AG04449 (cell line): Measurements from ENCODE around the gene NOL4L.

ENCODE experiments used
- CTCF ChIA-PET: fragments of 350-600 bp; formaldehyde crosslinking; extraction: SDS; loops from one replicate; lab custom pipeline; 2021; ENCODE audit warnings: antibody characterized with exemption; lab: Yijun Ruan, JAX
- POLR2A ChIA-PET: fragments of 400-600, 350-600 bp; formaldehyde crosslinking; extraction: SDS; loops from one replicate; lab custom pipeline; 2020; ENCODE audit warnings: antibody characterized with exemption, inconsistent platforms; lab: Yijun Ruan, JAX
- DNase-seq: peaks from one replicate; pipeline ENCODE4 v3.0.0-alpha.2; 2010; ENCODE audit warnings: low read depth, low spot score
- H3K4me3 ChIP-seq: 2 replicates; pipeline ENCODE4 v1.5.1; 2011; ENCODE audit warnings: low read depth, mild to moderate bottlenecking, control low read depth, low read length
- TF ChIP-seq, protein P1 (sequence below): IDR thresholded peaks from one replicate; pipeline ENCODE4 v1.5.1; 2011; ENCODE audit warnings: mild to moderate bottlenecking, moderate library complexity, low read length, control low read depth, inconsistent platforms; ENCODE audit not compliant: insufficient read depth; ENCODE audit errors: missing control alignments

NOL4L gene

DNA sequence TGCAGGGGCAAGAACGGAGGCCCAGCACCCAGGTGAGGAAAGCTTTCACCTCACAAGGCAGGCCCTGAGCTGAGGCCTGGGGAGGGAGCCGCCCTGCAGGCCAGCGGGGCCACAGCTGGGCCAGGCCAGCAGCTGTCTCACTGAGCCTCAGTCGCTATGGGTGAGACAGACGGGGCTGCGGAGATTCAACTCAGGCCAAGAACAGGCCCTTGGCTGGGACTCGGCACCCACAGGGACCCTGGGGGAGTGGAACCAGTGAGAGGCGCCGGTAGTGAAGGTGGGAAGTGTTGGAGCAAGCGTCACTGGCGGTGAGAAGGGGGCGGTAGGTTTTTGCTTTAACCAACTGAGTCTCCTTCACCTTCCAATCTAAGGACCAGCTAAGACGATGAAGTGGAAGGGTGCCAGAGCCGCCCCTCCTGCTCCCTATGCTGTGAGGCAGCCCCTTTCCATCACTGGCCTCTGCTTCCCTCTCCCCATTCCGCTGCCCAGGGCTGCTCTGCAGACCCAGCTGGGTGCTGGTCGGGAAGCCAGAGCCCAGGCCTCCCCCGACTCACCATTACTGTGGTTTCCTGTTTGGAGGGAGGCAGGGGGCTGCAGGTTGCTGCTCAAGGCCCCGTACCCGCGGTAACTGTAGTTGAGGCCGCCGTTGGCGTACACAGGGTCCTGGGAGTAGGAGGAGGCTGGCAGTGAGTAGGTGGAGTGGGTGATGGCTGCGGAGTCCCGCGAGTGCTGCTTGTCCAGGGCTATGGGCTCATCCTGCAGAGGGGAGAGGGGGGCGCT, 133.3 kb downstream of the NOL4L start:
- DNase-seq: no peak
- ChIA-PET CTCF (no interaction called here), POLR2A (no interaction called here)
- no peak overlapping the region for H3K4me3 ChIP-seq
- TF ChIP-seq, protein P1, sequence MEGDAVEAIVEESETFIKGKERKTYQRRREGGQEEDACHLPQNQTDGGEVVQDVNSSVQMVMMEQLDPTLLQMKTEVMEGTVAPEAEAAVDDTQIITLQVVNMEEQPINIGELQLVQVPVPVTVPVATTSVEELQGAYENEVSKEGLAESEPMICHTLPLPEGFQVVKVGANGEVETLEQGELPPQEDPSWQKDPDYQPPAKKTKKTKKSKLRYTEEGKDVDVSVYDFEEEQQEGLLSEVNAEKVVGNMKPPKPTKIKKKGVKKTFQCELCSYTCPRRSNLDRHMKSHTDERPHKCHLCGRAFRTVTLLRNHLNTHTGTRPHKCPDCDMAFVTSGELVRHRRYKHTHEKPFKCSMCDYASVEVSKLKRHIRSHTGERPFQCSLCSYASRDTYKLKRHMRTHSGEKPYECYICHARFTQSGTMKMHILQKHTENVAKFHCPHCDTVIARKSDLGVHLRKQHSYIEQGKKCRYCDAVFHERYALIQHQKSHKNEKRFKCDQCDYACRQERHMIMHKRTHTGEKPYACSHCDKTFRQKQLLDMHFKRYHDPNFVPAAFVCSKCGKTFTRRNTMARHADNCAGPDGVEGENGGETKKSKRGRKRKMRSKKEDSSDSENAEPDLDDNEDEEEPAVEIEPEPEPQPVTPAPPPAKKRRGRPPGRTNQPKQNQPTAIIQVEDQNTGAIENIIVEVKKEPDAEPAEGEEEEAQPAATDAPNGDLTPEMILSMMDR: no peak

DNA sequence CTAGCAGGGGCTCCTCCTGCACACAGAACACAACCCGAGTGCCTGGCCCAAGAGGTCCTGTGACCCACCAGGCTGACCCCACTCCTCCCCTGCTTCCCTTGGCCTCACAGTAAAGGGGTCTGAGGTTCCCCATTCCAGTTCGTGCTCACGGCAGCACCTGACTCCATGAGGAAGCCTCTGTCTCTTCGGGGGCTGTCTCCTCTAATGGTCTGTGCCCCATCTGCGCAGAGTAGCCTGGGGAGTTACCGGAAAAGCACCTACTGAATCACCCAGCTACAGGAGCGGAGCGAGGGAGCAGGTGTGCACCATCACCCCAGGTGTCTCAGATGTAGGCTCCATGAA, 133.8 kb downstream of the NOL4L start:
- CTCF ChIA-PET: no interaction called here
- no peak for DNase-seq
- no peak overlapping the region for H3K4me3 ChIP-seq
- TF ChIP-seq, protein P1: no peak
- POLR2A ChIA-PET: no interaction called here

DNA sequence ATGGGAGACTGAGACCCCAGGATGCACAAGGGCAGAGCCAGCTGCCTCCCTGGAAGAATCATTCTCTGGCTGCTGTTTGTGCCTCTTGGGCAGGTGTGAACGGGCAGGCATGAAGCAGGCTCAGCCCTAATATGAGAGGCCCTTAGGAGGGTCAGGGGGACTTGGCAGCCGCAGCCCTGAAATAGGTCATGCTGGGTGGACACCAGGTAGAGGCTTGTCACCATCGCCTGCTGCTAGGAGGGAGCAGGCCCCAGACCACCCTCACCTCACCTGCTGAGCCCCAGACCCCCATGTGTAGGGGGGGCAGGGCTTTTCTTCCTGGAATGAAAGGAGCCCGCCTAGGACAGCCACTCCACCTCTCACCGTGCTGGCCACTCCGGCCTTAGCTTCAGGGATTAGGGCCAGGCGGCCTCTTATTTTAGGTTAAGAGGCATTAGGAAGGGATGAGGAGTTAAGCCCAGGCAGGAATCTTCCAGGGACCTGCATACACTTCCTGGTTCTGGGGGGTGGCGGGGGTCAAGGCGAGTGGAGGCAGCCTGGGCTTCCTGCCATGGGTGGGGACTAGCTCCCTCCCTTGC, 134.6 kb downstream of the NOL4L start:
- DNase-seq: no peak
- TF ChIP-seq, protein P1: no peak
- H3K4me3 ChIP-seq: no peak overlapping the region
- ChIA-PET POLR2A (no interaction called here), CTCF (no interaction called here)

DNA sequence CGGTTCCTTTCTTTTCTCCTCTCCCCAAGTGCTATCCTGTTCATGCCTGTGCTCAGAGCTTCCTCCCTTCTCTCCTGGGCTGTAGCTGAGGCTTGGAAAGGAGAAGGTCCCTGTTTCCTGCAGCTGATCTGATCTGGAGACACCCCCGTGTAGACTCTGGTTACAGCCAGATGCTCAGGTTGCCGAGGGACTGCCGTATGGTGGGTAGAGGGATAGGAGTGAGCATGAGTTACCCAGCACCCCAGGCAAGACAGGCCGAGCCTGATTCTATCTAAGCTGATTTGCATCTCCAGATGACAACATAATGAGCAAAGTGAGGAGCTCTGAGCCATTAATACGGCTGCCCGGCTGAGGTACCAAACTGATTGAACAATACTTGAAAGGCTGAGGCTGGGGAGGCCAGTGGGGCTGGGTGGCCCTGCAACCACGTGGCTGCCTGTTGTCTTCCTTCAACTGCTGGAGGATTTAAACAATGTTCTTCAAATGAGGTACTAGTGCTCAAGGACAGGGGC, 135.2 kb downstream of the NOL4L start:
- TF ChIP-seq, protein P1: no peak
- H3K4me3 ChIP-seq: no peak overlapping the region
- ChIA-PET CTCF (no interaction called here), POLR2A (no interaction called here)
- no peak for DNase-seq

DNA sequence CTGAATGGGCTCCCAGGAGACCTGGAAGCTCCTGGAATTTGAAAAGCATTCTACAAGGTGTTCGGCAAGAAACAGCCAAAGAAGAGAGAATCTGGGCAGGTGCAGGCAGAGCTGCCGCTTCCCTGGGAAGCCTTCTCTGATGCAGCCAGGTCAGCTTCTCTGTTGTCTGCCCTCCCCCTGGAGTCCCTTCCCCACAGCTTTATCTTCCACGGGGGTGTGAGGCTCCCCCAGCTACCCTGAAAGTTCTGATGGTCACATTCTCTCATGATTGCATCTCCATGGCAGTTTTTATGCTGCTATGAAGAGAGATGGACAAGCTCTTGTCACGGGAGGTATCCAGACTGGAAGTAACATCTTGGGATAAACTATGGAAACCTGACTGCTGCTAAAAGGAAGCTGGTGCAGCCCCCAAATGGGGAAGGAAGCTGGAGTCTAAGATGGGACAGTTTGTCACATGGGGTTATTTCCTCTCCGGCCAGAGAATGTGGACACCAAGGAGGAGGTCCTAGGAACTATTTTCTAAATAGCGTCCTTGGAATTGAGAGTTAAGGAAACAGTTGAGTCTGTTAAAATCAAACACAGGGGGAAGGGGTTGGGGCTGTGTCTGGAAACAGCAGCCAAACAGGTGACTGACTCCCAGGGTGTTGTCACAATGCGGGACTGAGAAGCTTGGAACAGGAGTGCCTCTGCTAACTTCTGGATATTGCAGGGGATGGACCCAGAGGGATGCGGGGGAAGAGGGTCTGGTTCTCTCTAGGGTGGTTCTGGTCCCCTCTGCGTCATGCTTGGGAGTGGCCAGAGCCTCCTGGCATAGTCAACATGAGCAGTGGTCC, 135.9 kb downstream of the NOL4L start:
- no peak overlapping the region for H3K4me3 ChIP-seq
- DNase-seq: no peak
- ChIA-PET CTCF (interaction anchor here (1.4 to 7.2 kb wide), 2 partner anchors 8 to 22 kb away, joined by 3 to 50 read pairs; no protein-coding TSS in a partner anchor), POLR2A (no interaction called here)
- TF ChIP-seq, protein P1: no peak
